T1000 (cell line): ENCODE measurements around the gene TCF7L2.

ENCODE experiments used
- DNase-seq: peaks from one replicate; lab custom pipeline; 2025; ENCODE audit warnings: mixed read lengths; lab: John Stamatoyannopoulos, UW

Gene TCF7L2

GRCh38 chr10:112966194-112966855 lies 16.3 kb downstream of the TCF7L2 start:
- no peak for DNase-seq

- DNase-seq, result no peak
These were observed 17.2 kb downstream of the TCF7L2 start for GRCh38 chr10:112967200-112967599.

GRCh38 chr10:112969131-112969530 lies 19.1 kb downstream of the TCF7L2 start:
- no peak for DNase-seq

- DNase-seq, result no peak
These were observed 19.5 kb downstream of the TCF7L2 start for GRCh38 chr10:112969542-112969941.

- no peak for DNase-seq
These were observed 20.0 kb downstream of the TCF7L2 start for GRCh38 chr10:112970021-112970420.

GRCh38 chr10:112972606-112973005 lies 22.6 kb downstream of the TCF7L2 start:
- no peak for DNase-seq

- DNase-seq, result no peak
These were observed 23.0 kb downstream of the TCF7L2 start for GRCh38 chr10:112973046-112973445.

GRCh38 chr10:112973805-112974204 lies 23.8 kb downstream of the TCF7L2 start:
- DNase-seq, result no peak

- no peak for DNase-seq
These were observed 27.4 kb downstream of the TCF7L2 start for GRCh38 chr10:112977426-112977898.

GRCh38 chr10:112979927-112980326 lies 29.9 kb downstream of the TCF7L2 start:
- no peak for DNase-seq

GRCh38 chr10:112980937-112981336 lies 30.9 kb downstream of the TCF7L2 start:
- DNase-seq, result no peak

- DNase-seq, result no peak
These were observed 31.5 kb downstream of the TCF7L2 start for GRCh38 chr10:112981553-112981952.

- no peak for DNase-seq
These were observed 33.5 kb downstream of the TCF7L2 start for GRCh38 chr10:112983444-112984056.

- no peak for DNase-seq
These were observed 34.7 kb downstream of the TCF7L2 start for GRCh38 chr10:112984756-112985155.

GRCh38 chr10:112985690-112986543 lies 35.9 kb downstream of the TCF7L2 start:
- DNase-seq, result no peak

- no peak for DNase-seq
These were observed 36.6 kb downstream of the TCF7L2 start for GRCh38 chr10:112986544-112987190.

- DNase-seq, result no peak
These were observed 38.9 kb downstream of the TCF7L2 start for GRCh38 chr10:112988839-112989406.

GRCh38 chr10:112989826-112990225 lies 39.8 kb downstream of the TCF7L2 start:
- DNase-seq, result no peak

GRCh38 chr10:112990271-112990670 lies 40.2 kb downstream of the TCF7L2 start:
- DNase-seq, result no peak

- DNase-seq, result no peak
These were observed 41.9 kb downstream of the TCF7L2 start for GRCh38 chr10:112991888-112992491.

- no peak for DNase-seq
These were observed 46.4 kb downstream of the TCF7L2 start for GRCh38 chr10:112996462-112996861.
